Osteocyte (in vitro differentiated cells): ENCODE results near the gene CAMK2D. TPM values are rescaled to one million over a fixed set of nuclear protein-coding genes. Genes with fewer than 3 reads are reported as not detected.
A peak's percentile ranks its signal among the peaks of the same experiment; 100 is the strongest.

Source experiments
- DNase-seq: peaks from one replicate; pipeline ENCODE4 v3.0.0; 2021; ENCODE audit warnings: mixed read lengths; ENCODE audit not compliant: unreplicated experiment; ENCODE audit errors: extremely low spot score
- H3K27ac Mint-ChIP-seq: one replicate; pipeline ENCODE4 v1.8.0; 2021; ENCODE audit warnings: mild to moderate bottlenecking, mixed read lengths; ENCODE audit not compliant: unreplicated experiment
- H3K27me3 Mint-ChIP-seq: one replicate; pipeline ENCODE4 v1.8.0; 2021; ENCODE audit warnings: mixed read lengths; ENCODE audit not compliant: unreplicated experiment
- H3K36me3 Mint-ChIP-seq: one replicate; pipeline ENCODE4 v1.8.0; 2021; ENCODE audit warnings: mixed read lengths; ENCODE audit not compliant: unreplicated experiment
- H3K4me1 Mint-ChIP-seq: one replicate; pipeline ENCODE4 v1.8.0; 2021; ENCODE audit warnings: mixed read lengths; ENCODE audit not compliant: unreplicated experiment
- H3K4me3 Mint-ChIP-seq: one replicate; pipeline ENCODE4 v1.8.0; 2021; ENCODE audit warnings: mild to moderate bottlenecking, moderate library complexity, mixed read lengths; ENCODE audit not compliant: unreplicated experiment
- H3K9me3 Mint-ChIP-seq: one replicate; pipeline ENCODE4 v1.8.0; 2021; ENCODE audit warnings: mixed read lengths; ENCODE audit not compliant: unreplicated experiment
- CTCF ChIP-seq: fragments of 200-600 bp; sonication (generic); IDR thresholded peaks from 2 replicates; pipeline ENCODE4 v1.5.0; 2021; ENCODE audit warnings: antibody characterized with exemption, mild to moderate bottlenecking, moderate library complexity
- total RNA-seq: library from RNA; stranded (reverse); gene quantifications from 2 replicates; pipeline ENCODE4 v1.2.1, GENCODE V29; 2021

CAMK2D gene
- total RNA-seq, 1 donor from 2014 or later: 84.3 TPM

- Mint-ChIP-seq H3K9me3 (no peaks in the 10 kb centered on the region), H3K27ac (peak overlapping the region; percentile 5), H3K36me3 (peaks cover 5% of the 10 kb centered on the region), H3K27me3 (no peaks in the 10 kb centered on the region), H3K4me1 (peaks cover 50% of the 10 kb centered on the region), H3K4me3 (no peak overlapping the region)
- DNase-seq: no peak
- TF ChIP-seq CTCF: no peak
Observed at GRCh38 chr4:113572620-113573019, 188.9 kb downstream of the CAMK2D start.

DNA sequence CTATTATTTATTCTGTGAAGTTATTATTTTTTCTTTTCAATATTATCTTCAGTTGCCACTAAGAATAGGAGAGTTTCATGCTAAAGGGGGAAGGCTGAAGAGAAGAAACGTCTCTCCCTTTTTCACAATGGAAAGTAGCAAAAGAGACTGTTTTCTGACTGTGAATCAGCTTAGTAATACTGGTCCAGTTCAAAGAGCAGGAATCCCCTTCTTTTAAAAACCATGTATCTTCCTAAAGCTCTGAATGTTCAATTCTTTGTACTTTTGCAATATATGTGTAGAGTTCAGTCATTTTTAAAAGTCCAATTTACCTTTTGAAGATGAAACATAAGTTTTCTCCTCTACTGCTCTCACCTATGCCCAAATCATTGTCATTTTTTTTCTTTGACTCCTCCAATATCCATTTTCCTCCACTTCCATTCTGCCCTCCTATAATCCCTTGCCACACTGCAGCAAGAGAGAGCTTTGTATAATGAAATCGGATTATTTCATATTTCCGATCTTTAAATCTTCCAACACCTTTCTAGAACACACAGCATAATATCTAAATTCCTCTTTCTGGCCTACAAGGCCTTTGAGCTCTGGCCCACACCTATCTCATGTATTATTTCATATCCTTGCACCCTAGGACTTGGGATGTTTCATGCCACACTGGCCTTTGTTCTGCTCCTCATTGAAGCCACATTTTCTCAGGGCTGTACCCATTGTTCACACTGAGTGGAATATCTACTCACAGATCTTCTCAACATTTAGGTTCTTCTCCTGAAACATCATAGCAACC, 195.3 kb downstream of the CAMK2D start:
- no peak for TF ChIP-seq CTCF
- no peak for DNase-seq
- Mint-ChIP-seq H3K27ac (peak overlapping the region; percentile 8), H3K27me3 (no peaks in the 10 kb centered on the region), H3K4me3 (no peak overlapping the region), H3K9me3 (no peaks in the 10 kb centered on the region), H3K4me1 (peaks cover 24% of the 10 kb centered on the region), H3K36me3 (peaks cover 15% of the 10 kb centered on the region)

DNA sequence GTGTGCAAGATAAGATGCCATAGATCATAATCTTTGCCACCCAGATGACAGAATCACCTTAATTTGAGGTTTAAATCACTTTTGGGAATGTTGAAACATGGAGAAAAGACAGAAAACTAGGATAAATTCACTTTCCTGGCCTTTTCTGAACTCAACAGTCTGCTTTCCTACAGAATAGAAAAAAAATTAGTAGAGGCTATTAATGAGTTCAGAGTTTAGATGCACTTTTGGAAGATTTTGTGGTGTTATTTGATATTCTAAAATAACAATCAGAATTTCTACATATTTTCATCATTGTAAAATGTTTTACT, 195.9 kb downstream of the CAMK2D start:
- no peak for DNase-seq
- Mint-ChIP-seq H3K27ac (no peak overlapping the region), H3K4me1 (peaks cover 30% of the 10 kb centered on the region), H3K36me3 (peaks cover 15% of the 10 kb centered on the region), H3K27me3 (no peaks in the 10 kb centered on the region), H3K4me3 (no peak overlapping the region), H3K9me3 (no peaks in the 10 kb centered on the region)
- TF ChIP-seq CTCF: no peak

- TF ChIP-seq CTCF: no peak
- DNase-seq: no peak
- peaks cover 37% of the 10 kb centered on the region for H3K4me1 Mint-ChIP-seq
- no peak overlapping the region for H3K27ac Mint-ChIP-seq
- no peak overlapping the region for H3K4me3 Mint-ChIP-seq
- no peaks in the 10 kb centered on the region for H3K9me3 Mint-ChIP-seq
- no peaks in the 10 kb centered on the region for H3K27me3 Mint-ChIP-seq
- peaks cover 10% of the 10 kb centered on the region for H3K36me3 Mint-ChIP-seq
Observed at GRCh38 chr4:113564493-113564892, 197.0 kb downstream of the CAMK2D start.

DNA sequence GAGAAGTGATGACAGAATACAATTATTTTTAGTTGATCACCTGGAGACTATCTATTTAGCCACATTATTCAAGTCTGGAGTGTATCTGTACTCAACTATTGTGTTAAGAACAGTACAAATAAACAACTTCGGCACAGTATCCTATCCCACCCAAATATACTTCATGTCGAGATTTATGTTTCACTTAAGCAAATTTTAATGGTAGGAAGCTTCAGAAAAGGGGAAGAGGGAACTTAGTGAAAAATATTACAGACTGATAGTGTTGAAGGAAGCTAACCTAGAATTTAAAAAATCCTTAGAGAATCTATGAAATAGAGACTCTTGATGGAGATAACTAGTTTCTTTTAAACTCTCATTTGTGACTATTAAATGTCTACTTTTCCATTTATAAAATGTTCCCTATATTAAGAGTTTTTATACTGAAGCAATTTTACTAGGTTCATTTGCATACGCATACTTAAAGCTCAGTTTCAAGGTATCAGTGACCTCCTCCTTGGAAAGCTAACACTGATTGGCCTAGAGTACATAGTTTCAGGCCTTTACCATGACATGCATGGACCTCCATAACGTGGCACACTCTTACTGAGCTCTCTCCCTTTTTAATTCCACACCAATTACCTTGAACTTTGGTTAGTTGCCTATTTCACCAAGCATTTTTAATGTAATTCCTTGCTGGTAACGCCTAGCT, 197.7 kb downstream of the CAMK2D start:
- peaks cover 10% of the 10 kb centered on the region for H3K36me3 Mint-ChIP-seq
- no peaks in the 10 kb centered on the region for H3K9me3 Mint-ChIP-seq
- peaks cover 37% of the 10 kb centered on the region for H3K4me1 Mint-ChIP-seq
- H3K4me3 Mint-ChIP-seq: no peak overlapping the region
- no peak overlapping the region for H3K27ac Mint-ChIP-seq
- no peak for TF ChIP-seq CTCF
- H3K27me3 Mint-ChIP-seq: no peaks in the 10 kb centered on the region
- DNase-seq: no peak
